Putamen (tissue), 1 donor: ENCODE measurements around the gene DNAJC21.
A peak's percentile ranks its signal among the peaks of the same experiment; 100 is the strongest.
"Not testable (repeated sequence)": the region's sequence is repeated elsewhere in the genome, so short reads cannot be mapped to it uniquely, and the experiment has no call there.

Experiments used
- DNase-seq: peaks from one replicate; pipeline ENCODE4 v3.0.0-alpha.2; 2016; ENCODE audit warnings: low spot score

Gene DNAJC21

GRCh38 chr5:34929134-34929719, at the start of gene DNAJC21:
Gene DNAJC21 (plus strand): TSS chr5:34929559. CDS start chr5:34929820, 261 bp downstream.
- peak; percentile 98 for DNase-seq

GRCh38 chr5:34881246-34881645, 48.1 kb upstream of the DNAJC21 start:
- no peak for DNase-seq

- no peak for DNase-seq
Observed at GRCh38 chr5:34886392-34887119, 42.8 kb upstream of the DNAJC21 start.

GRCh38 chr5:34889394-34889793, 40.0 kb upstream of the DNAJC21 start:
- no peak for DNase-seq

GRCh38 chr5:34891981-34892380, 37.4 kb upstream of the DNAJC21 start:
- DNase-seq: no peak

- DNase-seq: no peak
Observed at GRCh38 chr5:34892414-34892813, 36.9 kb upstream of the DNAJC21 start.

- no peak for DNase-seq
Observed at GRCh38 chr5:34894716-34895115, 34.6 kb upstream of the DNAJC21 start.

- DNase-seq: no peak
Observed at GRCh38 chr5:34895641-34896419, 33.5 kb upstream of the DNAJC21 start.

GRCh38 chr5:34897646-34898045, 31.7 kb upstream of the DNAJC21 start:
- DNase-seq: no peak

- DNase-seq: peak; percentile 76
Observed at GRCh38 chr5:34898258-34898895, 31.0 kb upstream of the DNAJC21 start.

- no peak for DNase-seq
Observed at GRCh38 chr5:34899066-34899465, 30.3 kb upstream of the DNAJC21 start.

- no peak for DNase-seq
Observed at GRCh38 chr5:34900652-34901051, 28.7 kb upstream of the DNAJC21 start.

GRCh38 chr5:34903260-34903659, 26.1 kb upstream of the DNAJC21 start:
- DNase-seq: no peak

GRCh38 chr5:34905564-34905963, 23.8 kb upstream of the DNAJC21 start:
- DNase-seq: no peak

- no peak for DNase-seq
Observed at GRCh38 chr5:34913072-34913471, 16.3 kb upstream of the DNAJC21 start.

GRCh38 chr5:34914671-34915138, 14.7 kb upstream of the DNAJC21 start:
- no peak for DNase-seq

GRCh38 chr5:34915139-34915855, 14.1 kb upstream of the DNAJC21 start, which contains the start of the genes BRIX1 and RAD1:
Gene BRIX1 (plus strand): TSS chr5:34915711. CDS start chr5:34915739, 28 bp downstream.
Gene RAD1 (minus strand): TSS chr5:34915504. CDS start chr5:34914892, 612 bp downstream.
- peak; percentile 97 for DNase-seq

- no peak for DNase-seq
Observed at GRCh38 chr5:34915856-34916192, 13.5 kb upstream of the DNAJC21 start.

GRCh38 chr5:34916518-34916917, 12.8 kb upstream of the DNAJC21 start:
- no peak for DNase-seq

- no peak for DNase-seq
Observed at GRCh38 chr5:34918025-34918424, 11.3 kb upstream of the DNAJC21 start.

- DNase-seq: no peak
Observed at GRCh38 chr5:34919077-34919476, 10.3 kb upstream of the DNAJC21 start.

GRCh38 chr5:34923256-34923655, 6.1 kb upstream of the DNAJC21 start:
- DNase-seq: not testable (repeated sequence)
